Neural cell (in vitro differentiated cells): ENCODE data around the gene ATAD2B. TPM values are rescaled to one million over a fixed set of nuclear protein-coding genes. Genes with fewer than 3 reads are reported as not detected.

Experiments
- H2AFZ ChIP-seq: fragments of 200-600, 300-800 bp; sonication (generic), shearing (Covaris generic); 2 replicates; pipeline ENCODE4 v1.6.0; 2014; ENCODE audit warnings: low read depth, mild to moderate bottlenecking, antibody characterized with exemption, low read length, moderate library complexity
- H3F3A ChIP-seq: fragments of 200-600 bp; shearing (Covaris generic); 2 replicates; pipeline ENCODE4 v1.6.1; 2016; ENCODE audit warnings: mild to moderate bottlenecking, moderate library complexity, mixed read lengths, antibody characterized with exemption, low read length; ENCODE audit not compliant: insufficient read depth, poor library complexity, severe bottlenecking
- H3K27ac ChIP-seq: fragments of 200-600, 300-800 bp; sonication (generic), shearing (Covaris generic); 2 replicates; pipeline ENCODE4 v1.5.1; 2014; ENCODE audit warnings: mild to moderate bottlenecking, low read length, moderate library complexity
- H3K27me3 ChIP-seq: fragments of 300-800, 200-600 bp; sonication (generic), shearing (Covaris generic); 2 replicates; pipeline ENCODE4 v1.6.0; 2014; ENCODE audit warnings: mild to moderate bottlenecking, low read depth, low read length, moderate library complexity; ENCODE audit not compliant: insufficient read depth
- H3K36me3 ChIP-seq: fragments of 300-800, 200-600 bp; sonication (generic), shearing (Covaris generic); 2 replicates; pipeline ENCODE4 v1.5.1; 2014; ENCODE audit warnings: mild to moderate bottlenecking, antibody characterized with exemption, low read length, moderate library complexity; ENCODE audit not compliant: insufficient read depth
- H3K4me2 ChIP-seq: fragments of 300-800, 200-600 bp; sonication (generic), shearing (Covaris generic); 2 replicates; pipeline ENCODE4 v1.6.0; 2014; ENCODE audit warnings: mild to moderate bottlenecking, low read length
- H3K4me3 ChIP-seq: fragments of 300-800, 200-600 bp; sonication (generic), shearing (Covaris generic); 2 replicates; pipeline ENCODE4 v1.5.1; 2014; ENCODE audit warnings: mild to moderate bottlenecking, low read length, moderate library complexity
- H3K79me2 ChIP-seq: fragments of 200-600 bp; shearing (Covaris generic); replicated peaks from 2 replicates; pipeline ENCODE4 v1.6.0; 2014; ENCODE audit warnings: mild to moderate bottlenecking, low read length, moderate library complexity; ENCODE audit not compliant: insufficient read depth
- H3K9ac ChIP-seq: fragments of 300-800, 200-600 bp; sonication (generic), shearing (Covaris generic); 2 replicates; pipeline ENCODE4 v1.6.1; 2016; ENCODE audit warnings: mild to moderate bottlenecking, low read length, mixed read lengths
- H3K9me2 ChIP-seq: fragments of 200-600 bp; shearing (Covaris generic); 2 replicates; pipeline ENCODE4 v1.6.1; 2016; ENCODE audit warnings: mild to moderate bottlenecking, low read length, mixed read lengths; ENCODE audit not compliant: insufficient read depth
- H3K9me3 ChIP-seq: fragments of 200-600, 300-800 bp; sonication (generic), shearing (Covaris generic); 2 replicates; pipeline ENCODE4 v1.6.1; 2016; ENCODE audit warnings: mild to moderate bottlenecking, mixed run types, low read length, moderate library complexity, mixed read lengths
- H4K20me1 ChIP-seq: fragments of 200-600 bp; shearing (Covaris generic); 2 replicates; pipeline ENCODE4 v1.6.1; 2016; ENCODE audit warnings: mild to moderate bottlenecking, mixed run types; ENCODE audit not compliant: insufficient read depth
- EP300 ChIP-seq: fragments of 450-650 bp; conservative IDR thresholded peaks from 2 replicates; pipeline ENCODE4 v1.6.1; 2014; ENCODE audit warnings: antibody characterized with exemption, mild to moderate bottlenecking, moderate library complexity; ENCODE audit not compliant: poor library complexity, severe bottlenecking
- EZH2 ChIP-seq: fragments of 200-600, 300-800 bp; shearing (Covaris generic), sonication (generic); IDR thresholded peaks from 2 replicates; pipeline ENCODE4 v1.6.1; 2014; ENCODE audit warnings: antibody characterized with exemption, low read length, borderline replicate concordance, mild to moderate bottlenecking; ENCODE audit not compliant: insufficient read depth, poor library complexity, severe bottlenecking
- MXI1 ChIP-seq: fragments of 450-650 bp; conservative IDR thresholded peaks from 2 replicates; pipeline ENCODE4 v1.6.1; 2014; ENCODE audit warnings: antibody characterized with exemption, mild to moderate bottlenecking; ENCODE audit not compliant: poor library complexity, severe bottlenecking
- POLR2AphosphoS5 ChIP-seq: IDR thresholded peaks from 2 replicates; pipeline ENCODE4 v1.6.1; 2012
- RAD21 ChIP-seq: fragments of 450-650 bp; conservative IDR thresholded peaks from 2 replicates; pipeline ENCODE4 v1.6.1; 2014; ENCODE audit warnings: antibody characterized with exemption, mild to moderate bottlenecking, moderate library complexity
- SMC3 ChIP-seq: fragments of 450-650 bp; conservative IDR thresholded peaks from 2 replicates; pipeline ENCODE4 v1.6.1; 2014; ENCODE audit warnings: antibody characterized with exemption, mild to moderate bottlenecking, moderate library complexity; ENCODE audit not compliant: poor library complexity
- TAF1 ChIP-seq: IDR thresholded peaks from 2 replicates; pipeline ENCODE4 v1.6.1; 2012; ENCODE audit warnings: low read depth
- polyA plus RNA-seq: library from polyadenylated mRNA; depleted of rRNA; stranded (reverse); fragments of >200 nt; gene quantifications from 2 replicates; pipeline ENCODE4 v1.2.3, GENCODE V29; 2014
- TF ChIP-seq, protein P1 (sequence below): fragments of 450-650 bp; IDR thresholded peaks from 2 replicates; pipeline ENCODE4 v1.5.1; 2014; ENCODE audit warnings: antibody characterized with exemption, mild to moderate bottlenecking, moderate library complexity; ENCODE audit not compliant: poor library complexity, severe bottlenecking
- TF ChIP-seq, protein P2 (sequence below): IDR thresholded peaks from 2 replicates; pipeline ENCODE4 v1.6.1; 2012; ENCODE audit warnings: borderline replicate concordance

The ATAD2B gene
- polyA plus RNA-seq, 1 donor from 2014 or later: 37.6 TPM

DNA sequence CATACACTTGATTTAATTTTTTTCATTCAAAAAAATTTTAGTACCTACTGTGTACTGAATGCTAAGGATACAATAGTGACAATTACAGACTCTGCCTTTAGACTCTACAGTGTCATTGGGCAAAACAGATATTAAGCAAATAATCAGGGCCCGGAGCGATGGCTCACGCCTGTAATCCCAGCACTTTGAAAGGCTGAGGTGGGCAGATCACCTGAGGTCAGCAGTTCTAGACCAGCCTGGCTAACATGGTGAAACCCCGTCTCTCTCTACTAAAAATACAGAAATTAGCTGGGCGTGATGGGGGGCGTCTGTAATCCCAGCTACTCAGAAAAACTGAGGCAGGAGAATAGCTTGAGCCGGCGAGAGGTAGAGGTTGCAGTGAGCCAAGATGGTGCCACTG is 14.7 kb upstream of the ATAD2B start:
- Histone ChIP-seq H3K4me2 (peak overlapping the region; percentile 61), H3K27me3 (no peaks in the 10 kb centered on the region), H3K79me2 (peaks cover 37% of the 10 kb centered on the region), H3F3A (no peaks in the 10 kb centered on the region), H4K20me1 (no peaks in the 10 kb centered on the region), H3K4me3 (peak overlapping the region; percentile 73), H2AFZ (no peak overlapping the region), H3K9ac (no peak overlapping the region), H3K36me3 (no peaks in the 10 kb centered on the region), H3K9me3 (no peaks in the 10 kb centered on the region), H3K27ac (no peak overlapping the region), H3K9me2 (no peaks in the 10 kb centered on the region)
- TF ChIP-seq, protein P1, sequence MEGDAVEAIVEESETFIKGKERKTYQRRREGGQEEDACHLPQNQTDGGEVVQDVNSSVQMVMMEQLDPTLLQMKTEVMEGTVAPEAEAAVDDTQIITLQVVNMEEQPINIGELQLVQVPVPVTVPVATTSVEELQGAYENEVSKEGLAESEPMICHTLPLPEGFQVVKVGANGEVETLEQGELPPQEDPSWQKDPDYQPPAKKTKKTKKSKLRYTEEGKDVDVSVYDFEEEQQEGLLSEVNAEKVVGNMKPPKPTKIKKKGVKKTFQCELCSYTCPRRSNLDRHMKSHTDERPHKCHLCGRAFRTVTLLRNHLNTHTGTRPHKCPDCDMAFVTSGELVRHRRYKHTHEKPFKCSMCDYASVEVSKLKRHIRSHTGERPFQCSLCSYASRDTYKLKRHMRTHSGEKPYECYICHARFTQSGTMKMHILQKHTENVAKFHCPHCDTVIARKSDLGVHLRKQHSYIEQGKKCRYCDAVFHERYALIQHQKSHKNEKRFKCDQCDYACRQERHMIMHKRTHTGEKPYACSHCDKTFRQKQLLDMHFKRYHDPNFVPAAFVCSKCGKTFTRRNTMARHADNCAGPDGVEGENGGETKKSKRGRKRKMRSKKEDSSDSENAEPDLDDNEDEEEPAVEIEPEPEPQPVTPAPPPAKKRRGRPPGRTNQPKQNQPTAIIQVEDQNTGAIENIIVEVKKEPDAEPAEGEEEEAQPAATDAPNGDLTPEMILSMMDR: no peak
- TF ChIP-seq MXI1 (no peak), TAF1 (no peak), SMC3 (no peak), EZH2 (no peak), EP300 (no peak), POLR2AphosphoS5 (no peak), RAD21 (no peak)
- TF ChIP-seq, protein P2, sequence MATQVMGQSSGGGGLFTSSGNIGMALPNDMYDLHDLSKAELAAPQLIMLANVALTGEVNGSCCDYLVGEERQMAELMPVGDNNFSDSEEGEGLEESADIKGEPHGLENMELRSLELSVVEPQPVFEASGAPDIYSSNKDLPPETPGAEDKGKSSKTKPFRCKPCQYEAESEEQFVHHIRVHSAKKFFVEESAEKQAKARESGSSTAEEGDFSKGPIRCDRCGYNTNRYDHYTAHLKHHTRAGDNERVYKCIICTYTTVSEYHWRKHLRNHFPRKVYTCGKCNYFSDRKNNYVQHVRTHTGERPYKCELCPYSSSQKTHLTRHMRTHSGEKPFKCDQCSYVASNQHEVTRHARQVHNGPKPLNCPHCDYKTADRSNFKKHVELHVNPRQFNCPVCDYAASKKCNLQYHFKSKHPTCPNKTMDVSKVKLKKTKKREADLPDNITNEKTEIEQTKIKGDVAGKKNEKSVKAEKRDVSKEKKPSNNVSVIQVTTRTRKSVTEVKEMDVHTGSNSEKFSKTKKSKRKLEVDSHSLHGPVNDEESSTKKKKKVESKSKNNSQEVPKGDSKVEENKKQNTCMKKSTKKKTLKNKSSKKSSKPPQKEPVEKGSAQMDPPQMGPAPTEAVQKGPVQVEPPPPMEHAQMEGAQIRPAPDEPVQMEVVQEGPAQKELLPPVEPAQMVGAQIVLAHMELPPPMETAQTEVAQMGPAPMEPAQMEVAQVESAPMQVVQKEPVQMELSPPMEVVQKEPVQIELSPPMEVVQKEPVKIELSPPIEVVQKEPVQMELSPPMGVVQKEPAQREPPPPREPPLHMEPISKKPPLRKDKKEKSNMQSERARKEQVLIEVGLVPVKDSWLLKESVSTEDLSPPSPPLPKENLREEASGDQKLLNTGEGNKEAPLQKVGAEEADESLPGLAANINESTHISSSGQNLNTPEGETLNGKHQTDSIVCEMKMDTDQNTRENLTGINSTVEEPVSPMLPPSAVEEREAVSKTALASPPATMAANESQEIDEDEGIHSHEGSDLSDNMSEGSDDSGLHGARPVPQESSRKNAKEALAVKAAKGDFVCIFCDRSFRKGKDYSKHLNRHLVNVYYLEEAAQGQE: no peak

DNA sequence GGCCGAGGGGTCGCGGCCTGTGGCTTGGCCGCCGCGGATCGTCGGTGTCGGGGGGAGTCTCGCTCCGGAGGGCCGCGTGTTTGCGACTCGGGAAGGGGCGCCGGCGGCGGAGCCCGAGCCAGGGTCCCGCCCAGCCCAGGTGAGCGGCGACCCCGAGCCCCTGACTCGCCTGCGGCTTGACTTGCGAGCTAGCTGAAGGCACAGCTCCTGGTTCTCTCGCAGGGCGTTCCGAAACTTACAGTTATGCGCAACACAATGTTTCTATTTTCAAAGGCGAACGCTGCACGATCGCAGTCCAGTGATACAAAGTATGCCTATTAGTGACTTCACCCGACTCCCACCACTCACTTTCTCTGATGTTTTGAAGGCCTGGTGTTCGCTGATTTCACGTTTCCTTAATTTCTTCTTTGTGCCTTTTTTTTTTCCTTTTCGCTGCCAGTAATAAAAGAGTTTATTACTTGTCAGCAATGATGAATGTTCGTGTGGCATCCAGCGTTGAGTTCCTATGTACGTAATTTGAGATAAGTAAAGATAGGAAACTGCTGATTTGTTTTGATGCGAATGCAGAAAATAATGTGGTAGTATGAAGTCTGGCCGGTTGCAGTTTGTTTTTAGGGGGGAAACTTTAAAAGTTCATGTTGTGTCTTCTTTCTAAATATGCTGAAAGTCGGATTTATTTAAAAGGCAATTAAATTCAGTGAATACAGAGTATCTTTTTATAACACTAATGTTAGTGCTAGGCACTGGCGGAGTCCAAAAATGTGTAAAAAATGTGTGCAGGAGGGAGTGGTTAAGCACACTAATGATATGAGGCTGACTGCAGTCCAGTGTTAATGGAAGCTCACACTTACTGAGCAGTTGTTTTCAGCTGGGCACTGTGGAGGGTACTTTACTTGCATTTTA is 14.0 kb upstream of the ATAD2B start:
- H3K27ac ChIP-seq: peak overlapping the region; percentile 44

More for the DNA sequence above, 14.0 kb upstream of the ATAD2B start:
- no peaks in the 10 kb centered on the region for H3F3A ChIP-seq
- H3K9me2 ChIP-seq: no peaks in the 10 kb centered on the region
- H3K4me2 ChIP-seq: peak overlapping the region; percentile 61
- peak overlapping the region; percentile 73 for H3K4me3 ChIP-seq
- H3K9me3 ChIP-seq: no peaks in the 10 kb centered on the region
- peak overlapping the region; percentile 78 for H3K9ac ChIP-seq
- TF ChIP-seq SMC3 (no peak), MXI1 (no peak), RAD21 (no peak), POLR2AphosphoS5 (no peak), EP300 (no peak), EZH2 (no peak), TAF1 (no peak)
- TF ChIP-seq, protein P1: no peak
- TF ChIP-seq, protein P2: no peak
- H2AFZ ChIP-seq: no peak overlapping the region
- no peaks in the 10 kb centered on the region for H4K20me1 ChIP-seq
- H3K79me2 ChIP-seq: peaks cover 37% of the 10 kb centered on the region
- no peaks in the 10 kb centered on the region for H3K27me3 ChIP-seq
- no peaks in the 10 kb centered on the region for H3K36me3 ChIP-seq
